Measurements from ENCODE around the gene TREM2. TPM values are rescaled to one million over a fixed set of nuclear protein-coding genes. Genes with fewer than 3 reads are reported as not detected.

The TREM2 gene
- total and polyA plus RNA-seq, 10 of the 15 experiments (the other 5 are each of a cell fraction or from before 2014, with no cell fraction given): not detected

DNA sequence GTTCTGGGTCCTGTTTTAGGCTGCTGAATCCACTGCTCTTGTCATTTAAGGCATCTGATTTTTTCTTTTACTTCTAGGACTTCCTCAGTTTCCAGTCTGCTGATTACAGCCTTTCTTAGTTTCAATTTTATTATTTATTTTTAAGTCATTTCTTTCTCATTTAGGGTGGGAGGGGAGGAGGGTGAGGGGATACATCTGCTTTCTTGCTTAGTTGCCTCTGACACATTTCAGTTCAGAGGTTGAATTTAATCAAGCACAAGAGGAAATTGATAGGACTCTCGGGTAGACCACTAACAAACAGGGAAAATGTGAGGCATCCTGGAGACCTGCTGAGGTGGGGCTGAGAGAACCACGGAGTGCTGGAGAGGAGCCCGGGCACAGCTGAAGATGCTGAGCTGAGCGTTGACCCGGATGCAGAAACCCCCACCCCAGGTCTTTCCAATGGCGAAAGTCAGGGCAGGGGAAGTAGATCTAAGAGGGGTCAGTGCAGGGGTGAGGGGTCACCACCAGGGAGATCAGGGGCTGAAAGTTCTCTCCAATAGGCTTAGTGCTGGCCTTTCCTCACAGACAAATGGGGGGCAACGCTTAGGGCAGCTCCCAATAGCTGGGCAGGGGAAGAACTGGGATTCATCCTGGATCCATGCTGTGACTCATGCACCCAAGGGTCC, 45.7 kb upstream of the TREM2 start (continued):
- TF ChIP-seq, protein P1, sequence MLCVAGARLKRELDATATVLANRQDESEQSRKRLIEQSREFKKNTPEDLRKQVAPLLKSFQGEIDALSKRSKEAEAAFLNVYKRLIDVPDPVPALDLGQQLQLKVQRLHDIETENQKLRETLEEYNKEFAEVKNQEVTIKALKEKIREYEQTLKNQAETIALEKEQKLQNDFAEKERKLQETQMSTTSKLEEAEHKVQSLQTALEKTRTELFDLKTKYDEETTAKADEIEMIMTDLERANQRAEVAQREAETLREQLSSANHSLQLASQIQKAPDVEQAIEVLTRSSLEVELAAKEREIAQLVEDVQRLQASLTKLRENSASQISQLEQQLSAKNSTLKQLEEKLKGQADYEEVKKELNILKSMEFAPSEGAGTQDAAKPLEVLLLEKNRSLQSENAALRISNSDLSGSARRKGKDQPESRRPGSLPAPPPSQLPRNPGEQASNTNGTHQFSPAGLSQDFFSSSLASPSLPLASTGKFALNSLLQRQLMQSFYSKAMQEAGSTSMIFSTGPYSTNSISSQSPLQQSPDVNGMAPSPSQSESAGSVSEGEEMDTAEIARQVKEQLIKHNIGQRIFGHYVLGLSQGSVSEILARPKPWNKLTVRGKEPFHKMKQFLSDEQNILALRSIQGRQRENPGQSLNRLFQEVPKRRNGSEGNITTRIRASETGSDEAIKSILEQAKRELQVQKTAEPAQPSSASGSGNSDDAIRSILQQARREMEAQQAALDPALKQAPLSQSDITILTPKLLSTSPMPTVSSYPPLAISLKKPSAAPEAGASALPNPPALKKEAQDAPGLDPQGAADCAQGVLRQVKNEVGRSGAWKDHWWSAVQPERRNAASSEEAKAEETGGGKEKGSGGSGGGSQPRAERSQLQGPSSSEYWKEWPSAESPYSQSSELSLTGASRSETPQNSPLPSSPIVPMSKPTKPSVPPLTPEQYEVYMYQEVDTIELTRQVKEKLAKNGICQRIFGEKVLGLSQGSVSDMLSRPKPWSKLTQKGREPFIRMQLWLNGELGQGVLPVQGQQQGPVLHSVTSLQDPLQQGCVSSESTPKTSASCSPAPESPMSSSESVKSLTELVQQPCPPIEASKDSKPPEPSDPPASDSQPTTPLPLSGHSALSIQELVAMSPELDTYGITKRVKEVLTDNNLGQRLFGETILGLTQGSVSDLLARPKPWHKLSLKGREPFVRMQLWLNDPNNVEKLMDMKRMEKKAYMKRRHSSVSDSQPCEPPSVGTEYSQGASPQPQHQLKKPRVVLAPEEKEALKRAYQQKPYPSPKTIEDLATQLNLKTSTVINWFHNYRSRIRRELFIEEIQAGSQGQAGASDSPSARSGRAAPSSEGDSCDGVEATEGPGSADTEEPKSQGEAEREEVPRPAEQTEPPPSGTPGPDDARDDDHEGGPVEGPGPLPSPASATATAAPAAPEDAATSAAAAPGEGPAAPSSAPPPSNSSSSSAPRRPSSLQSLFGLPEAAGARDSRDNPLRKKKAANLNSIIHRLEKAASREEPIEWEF (IDR thresholded peaks at IDR 0.05; ENCODE audit: insufficient replicate concordance, low read depth, low read length): no peak
- no peak for TF ChIP-seq KAT2A (conservative IDR thresholded peaks at IDR 0.05; ENCODE audit: control insufficient read depth, low read depth, low read length)

DNA sequence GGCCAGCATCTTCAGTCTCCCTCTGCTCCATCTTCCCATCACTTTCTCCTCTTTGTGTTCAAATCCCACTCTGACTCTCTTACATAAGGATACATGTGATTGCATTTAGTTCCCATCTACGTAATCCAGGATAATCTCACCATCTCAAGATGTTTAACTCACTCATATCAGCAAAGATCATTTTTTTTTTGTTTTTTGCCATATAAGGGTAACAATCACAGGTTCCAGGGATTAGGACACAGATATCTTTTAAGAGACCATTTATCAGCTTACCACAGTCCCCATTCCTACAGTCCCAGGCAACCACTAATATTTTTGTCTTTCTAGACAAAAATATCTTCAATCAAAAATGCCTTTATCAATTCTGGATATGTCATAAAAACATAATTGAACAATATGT, 41.2 kb upstream of the TREM2 start:
- no peak for DNase-seq (ENCODE audit: low read depth, low spot score)
- peaks cover 2% of the 10 kb centered on the region; the same call in 1 of the 2 replicates for H3K79me2 ChIP-seq (ENCODE audit: control insufficient read depth, insufficient read depth, low read length)
- 100% methylated on average over 1 of the region's 1 CpG for WGBS (ENCODE audit: insufficient coverage, insufficient replicate concordance, low lambda C conversion rate, missing lambda C conversion rate)
- H3K36me3 ChIP-seq (ENCODE audit: control insufficient read depth in 2 of 2, insufficient read depth in 2 of 2, low read length in 1 of 2): no peaks in the 10 kb centered on the region
- ChIA-PET CTCF (no interaction called here), RAD21 (ENCODE audit: unreplicated experiment) (no interaction called here), POLR2A (no interaction called here), SMC1A (ENCODE audit: uncharacterized antibody, unreplicated experiment) (no interaction called here)
- intact Hi-C loops (cut with micrococcal nuclease; ENCODE audit: unreplicated experiment): no loop called here
- no TSS peak for BruUV-seq (replicated peaks)
- H3K9ac ChIP-seq (ENCODE audit: control insufficient read depth, insufficient read depth, low read length): no peak overlapping the region
- no peak for ATAC-seq
- H4K20me1 ChIP-seq (ENCODE audit: control insufficient read depth, insufficient read depth): no peaks in the 10 kb centered on the region
- peaks cover 46% of the 10 kb centered on the region for H3K4me1 ChIP-seq (ENCODE audit: control insufficient read depth, insufficient read depth, low read length)
- H3K9me3 ChIP-seq (replicated peaks; ENCODE audit: control insufficient read depth, insufficient read depth, low read length): no peaks in the 10 kb centered on the region; the same call in 2 of the 3 replicates
- H3K27ac ChIP-seq (ENCODE audit: control insufficient read depth, insufficient read depth): no peak overlapping the region
- no peak overlapping the region for H2AFZ ChIP-seq (ENCODE audit: control insufficient read depth, low read depth, low read length)
- FAIRE-seq: no peak
- in situ Hi-C loops (cut with MboI): no loop called here
- no peak overlapping the region for H3K4me3 ChIP-seq
- no peak overlapping the region for H3K4me2 ChIP-seq (ENCODE audit: control insufficient read depth, insufficient read depth)
- H3K27me3 ChIP-seq (replicated peaks in 1 of 2; ENCODE audit: control insufficient read depth in 2 of 2, insufficient read depth in 2 of 2, low read length in 1 of 2): no peaks in the 10 kb centered on the region
- TF ChIP-seq HCFC1 (IDR thresholded peaks at IDR 0.05; ENCODE audit: low read length) (no peak), STAT3 (IDR thresholded peaks at IDR 0.05; ENCODE audit: low read depth, low read length) (no peak), MYB (IDR thresholded peaks at IDR 0.05; ENCODE audit: borderline replicate concordance, low read depth, low read length) (no peak), GATAD2B (conservative IDR thresholded peaks at IDR 0.05; ENCODE audit: low read depth) (no peak), ZZZ3 (IDR thresholded peaks at IDR 0.05; ENCODE audit: control insufficient read depth, insufficient read length, low read depth) (no peak), KAT2A (conservative IDR thresholded peaks at IDR 0.05; ENCODE audit: control insufficient read depth, low read depth, low read length) (no peak), NR2F1 (conservative IDR thresholded peaks at IDR 0.05) (no peak), PAX5 (IDR thresholded peaks at IDR 0.05; ENCODE audit: borderline replicate concordance, low read depth, low read length) (no peak)
- TF ChIP-seq, protein P2, sequence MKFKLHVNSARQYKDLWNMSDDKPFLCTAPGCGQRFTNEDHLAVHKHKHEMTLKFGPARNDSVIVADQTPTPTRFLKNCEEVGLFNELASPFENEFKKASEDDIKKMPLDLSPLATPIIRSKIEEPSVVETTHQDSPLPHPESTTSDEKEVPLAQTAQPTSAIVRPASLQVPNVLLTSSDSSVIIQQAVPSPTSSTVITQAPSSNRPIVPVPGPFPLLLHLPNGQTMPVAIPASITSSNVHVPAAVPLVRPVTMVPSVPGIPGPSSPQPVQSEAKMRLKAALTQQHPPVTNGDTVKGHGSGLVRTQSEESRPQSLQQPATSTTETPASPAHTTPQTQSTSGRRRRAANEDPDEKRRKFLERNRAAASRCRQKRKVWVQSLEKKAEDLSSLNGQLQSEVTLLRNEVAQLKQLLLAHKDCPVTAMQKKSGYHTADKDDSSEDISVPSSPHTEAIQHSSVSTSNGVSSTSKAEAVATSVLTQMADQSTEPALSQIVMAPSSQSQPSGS (IDR thresholded peaks at IDR 0.05; ENCODE audit: low read length): no peak
- TF ChIP-seq, protein P3, sequence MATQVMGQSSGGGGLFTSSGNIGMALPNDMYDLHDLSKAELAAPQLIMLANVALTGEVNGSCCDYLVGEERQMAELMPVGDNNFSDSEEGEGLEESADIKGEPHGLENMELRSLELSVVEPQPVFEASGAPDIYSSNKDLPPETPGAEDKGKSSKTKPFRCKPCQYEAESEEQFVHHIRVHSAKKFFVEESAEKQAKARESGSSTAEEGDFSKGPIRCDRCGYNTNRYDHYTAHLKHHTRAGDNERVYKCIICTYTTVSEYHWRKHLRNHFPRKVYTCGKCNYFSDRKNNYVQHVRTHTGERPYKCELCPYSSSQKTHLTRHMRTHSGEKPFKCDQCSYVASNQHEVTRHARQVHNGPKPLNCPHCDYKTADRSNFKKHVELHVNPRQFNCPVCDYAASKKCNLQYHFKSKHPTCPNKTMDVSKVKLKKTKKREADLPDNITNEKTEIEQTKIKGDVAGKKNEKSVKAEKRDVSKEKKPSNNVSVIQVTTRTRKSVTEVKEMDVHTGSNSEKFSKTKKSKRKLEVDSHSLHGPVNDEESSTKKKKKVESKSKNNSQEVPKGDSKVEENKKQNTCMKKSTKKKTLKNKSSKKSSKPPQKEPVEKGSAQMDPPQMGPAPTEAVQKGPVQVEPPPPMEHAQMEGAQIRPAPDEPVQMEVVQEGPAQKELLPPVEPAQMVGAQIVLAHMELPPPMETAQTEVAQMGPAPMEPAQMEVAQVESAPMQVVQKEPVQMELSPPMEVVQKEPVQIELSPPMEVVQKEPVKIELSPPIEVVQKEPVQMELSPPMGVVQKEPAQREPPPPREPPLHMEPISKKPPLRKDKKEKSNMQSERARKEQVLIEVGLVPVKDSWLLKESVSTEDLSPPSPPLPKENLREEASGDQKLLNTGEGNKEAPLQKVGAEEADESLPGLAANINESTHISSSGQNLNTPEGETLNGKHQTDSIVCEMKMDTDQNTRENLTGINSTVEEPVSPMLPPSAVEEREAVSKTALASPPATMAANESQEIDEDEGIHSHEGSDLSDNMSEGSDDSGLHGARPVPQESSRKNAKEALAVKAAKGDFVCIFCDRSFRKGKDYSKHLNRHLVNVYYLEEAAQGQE (IDR thresholded peaks at IDR 0.05; ENCODE audit: low read depth, low read length): no peak
- TF ChIP-seq, protein P4, sequence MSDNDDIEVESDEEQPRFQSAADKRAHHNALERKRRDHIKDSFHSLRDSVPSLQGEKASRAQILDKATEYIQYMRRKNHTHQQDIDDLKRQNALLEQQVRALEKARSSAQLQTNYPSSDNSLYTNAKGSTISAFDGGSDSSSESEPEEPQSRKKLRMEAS (IDR thresholded peaks at IDR 0.05; ENCODE audit: low read depth, low read length): no peak
